Stimulated activated CD8-positive, alpha-beta memory T cell treated with anti-CD3 and anti-CD28 coated beads, Interleukin-15, amount 100 ng/mL, for 24 hours (primary cell): ENCODE data around the gene CD37.

Experiments used
- DNase-seq: peaks from one replicate; pipeline ENCODE4 v3.0.0-alpha.2; 2020; ENCODE audit warnings: low read depth

Gene CD37

DNA sequence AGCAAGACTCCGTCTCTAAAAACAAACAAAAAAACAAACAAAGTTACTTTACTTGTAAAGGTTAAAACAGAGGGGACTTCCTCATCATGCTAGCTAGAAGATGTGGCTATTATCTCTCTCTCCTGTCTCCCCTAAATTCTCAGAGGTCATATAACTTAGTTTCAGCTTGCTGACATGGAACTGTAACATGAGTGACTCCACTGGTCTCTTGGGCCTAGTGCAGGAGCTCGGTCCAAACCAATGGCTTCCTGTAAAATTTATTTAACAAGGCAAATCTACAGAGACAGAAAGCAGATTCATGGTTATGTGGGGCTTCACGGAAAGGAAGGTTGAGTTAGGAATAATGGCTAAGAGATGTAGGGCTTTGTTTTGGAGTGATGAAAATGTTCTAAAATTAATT lies 43.3 kb downstream of the CD37 start:
- DNase-seq: no peak

DNA sequence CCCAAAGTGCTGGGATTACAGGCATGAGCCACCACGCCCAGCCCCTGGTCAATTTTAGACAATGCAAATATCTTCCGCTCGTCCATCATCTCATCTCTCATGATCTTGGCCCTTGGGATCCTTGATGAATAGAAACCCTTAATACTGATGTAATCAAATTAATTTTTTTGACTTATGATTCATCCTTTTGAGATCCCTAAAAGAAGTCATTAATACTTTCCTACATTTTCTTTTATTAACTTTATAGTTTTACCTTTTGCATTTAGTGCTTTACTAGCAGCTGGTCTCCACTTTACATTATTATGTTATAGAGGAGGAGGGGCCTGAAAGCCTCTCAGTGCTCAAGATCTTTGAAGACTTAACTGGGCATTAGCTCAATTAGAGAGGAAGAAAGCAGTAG lies 45.2 kb downstream of the CD37 start:
- no peak for DNase-seq

DNA sequence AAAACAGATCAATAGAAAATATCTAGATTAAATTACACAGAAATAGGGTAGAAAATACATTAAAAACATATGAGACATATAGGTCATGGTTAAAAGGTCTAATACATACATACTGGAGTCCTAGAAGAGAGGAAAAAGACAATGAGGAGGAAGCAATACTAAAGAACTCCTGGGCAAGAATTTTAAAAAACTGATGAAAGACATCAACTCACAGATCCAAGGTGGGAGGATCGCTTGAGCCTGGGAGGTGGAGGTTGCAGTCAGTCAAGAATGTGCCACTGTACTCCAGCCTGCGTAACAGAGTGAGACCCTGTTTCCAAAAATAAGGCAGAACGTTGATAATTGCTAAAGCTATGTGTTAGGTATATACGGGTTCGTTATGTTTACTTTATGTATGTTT lies 47.4 kb downstream of the CD37 start:
- DNase-seq: no peak

GRCh38 chr19:49383599-49383998 lies 48.4 kb downstream of the CD37 start:
- DNase-seq: no peak

GRCh38 chr19:49387936-49388372 lies 52.7 kb downstream of the CD37 start, which contains the start of gene KASH5:
Gene KASH5, plus strand, starts transcription at chr19:49388249. Its CDS starts 2,635 bp downstream, at chr19:49390884.
- peak; percentile 86 for DNase-seq

DNA sequence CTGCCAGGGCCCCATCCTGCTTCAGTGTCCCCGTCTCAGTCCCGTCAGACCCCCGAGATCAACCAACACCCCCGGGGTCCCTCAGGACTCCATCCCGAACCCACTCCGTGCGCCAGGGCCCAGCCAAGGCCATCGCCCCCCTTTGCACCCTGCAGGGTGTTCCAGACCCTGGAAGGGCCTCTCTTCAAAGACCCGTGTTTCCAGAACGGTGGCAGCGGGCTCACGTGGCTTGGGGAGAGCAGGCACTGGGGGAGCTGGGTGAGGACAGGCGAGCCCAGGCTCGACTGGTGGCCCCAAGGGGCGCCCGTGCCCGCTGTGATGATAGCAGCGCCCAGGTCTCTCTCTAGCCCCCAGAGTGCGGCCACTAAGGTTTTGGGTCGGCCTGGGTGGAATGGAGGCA lies 54.2 kb downstream of the CD37 start:
- no peak for DNase-seq
